NCI-H2171 treated with DMSO at 0.1 percent for 48 hours (cell line): ENCODE data around the gene LYPLA2.
"Not testable (repeated sequence)": the region's sequence is repeated elsewhere in the genome, so short reads cannot be mapped to it uniquely, and the experiment has no call there.

Source experiments
- DNase-seq: peaks from one replicate; lab custom pipeline; 2025; lab: John Stamatoyannopoulos, UW

Gene LYPLA2

DNA sequence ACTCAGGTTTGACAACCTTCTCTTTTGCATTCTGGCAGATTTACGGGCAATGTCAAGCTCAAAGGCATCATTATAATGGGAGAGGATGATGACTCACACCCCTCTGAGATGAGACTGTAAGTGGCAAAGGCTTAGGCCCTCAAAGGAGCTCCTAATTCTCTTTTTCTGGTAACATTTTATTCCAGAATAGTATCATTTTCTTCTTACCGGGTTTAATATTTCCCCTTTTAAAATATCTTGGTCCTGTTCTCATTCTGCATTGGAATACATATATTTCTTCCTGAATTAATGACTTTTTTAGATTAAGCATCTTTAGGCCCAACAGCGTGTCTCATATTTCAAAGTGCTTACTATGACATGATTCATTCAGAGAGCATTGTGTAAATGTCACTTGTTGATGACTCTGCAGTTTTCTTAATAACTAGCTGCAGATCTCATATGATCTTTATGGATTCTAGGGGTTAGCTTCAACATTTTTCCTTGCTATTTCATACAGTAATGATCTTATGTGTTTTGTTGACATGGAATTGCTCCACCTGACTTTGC lies 11.0 kb upstream of the LYPLA2 start:
- DNase-seq: no peak

DNA sequence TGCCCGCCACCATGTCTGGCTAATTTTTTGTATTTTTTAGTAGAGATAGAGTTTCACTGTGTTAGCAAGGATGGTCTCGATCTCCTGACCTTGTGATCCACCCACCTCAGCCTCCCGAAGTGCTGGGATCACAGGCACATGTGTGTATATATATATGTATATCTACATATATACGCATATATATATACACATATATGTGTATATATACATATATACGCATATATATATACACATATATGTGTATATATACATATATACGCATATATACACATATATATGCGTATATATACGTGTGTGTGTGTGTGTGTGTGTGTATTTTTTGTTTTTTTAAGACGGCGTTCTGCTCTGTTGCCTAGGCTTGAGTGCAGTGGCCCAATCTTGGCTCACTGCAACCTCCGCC lies 7.8 kb upstream of the LYPLA2 start:
- not testable (repeated sequence) for DNase-seq

DNA sequence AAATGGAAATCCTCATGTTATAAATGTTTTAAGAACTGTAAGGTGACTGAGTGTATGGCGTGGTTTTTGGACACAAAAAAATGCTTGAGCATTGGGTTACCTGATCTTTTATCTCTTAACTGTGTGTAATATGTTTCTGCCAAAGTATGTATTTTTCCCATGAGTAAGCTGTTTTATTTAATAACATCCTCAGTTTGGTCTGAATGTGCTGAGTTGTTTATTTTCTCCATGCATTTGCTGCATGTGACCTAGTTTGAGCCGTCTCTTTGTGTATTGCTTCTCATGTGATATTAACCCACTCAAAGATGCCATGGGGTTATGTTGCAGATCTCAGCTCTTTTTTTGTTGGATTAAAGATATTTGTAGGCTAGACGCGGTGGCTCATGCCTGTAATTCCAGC lies 6.1 kb upstream of the LYPLA2 start:
- DNase-seq: no peak

DNA sequence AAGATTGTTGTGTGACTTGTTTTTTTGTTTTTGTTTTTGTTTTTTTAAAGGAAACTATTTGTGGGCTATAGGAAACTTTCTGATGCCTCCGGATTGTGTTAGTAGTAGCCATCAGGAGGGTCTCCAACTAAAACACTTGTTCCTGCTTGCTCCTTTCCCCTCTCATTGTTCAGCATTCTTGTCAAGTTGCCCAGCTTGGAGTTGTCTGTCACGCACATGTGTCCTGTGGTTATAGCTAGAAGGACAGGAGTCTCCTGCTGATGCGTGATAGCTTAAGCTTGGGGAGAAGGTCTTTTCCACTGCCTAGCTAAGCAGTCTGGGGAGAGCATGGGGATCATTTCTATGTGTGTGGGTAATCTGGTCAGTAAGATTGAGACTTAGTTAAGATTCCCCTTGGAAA lies 3.2 kb upstream of the LYPLA2 start:
- DNase-seq: no peak

DNA sequence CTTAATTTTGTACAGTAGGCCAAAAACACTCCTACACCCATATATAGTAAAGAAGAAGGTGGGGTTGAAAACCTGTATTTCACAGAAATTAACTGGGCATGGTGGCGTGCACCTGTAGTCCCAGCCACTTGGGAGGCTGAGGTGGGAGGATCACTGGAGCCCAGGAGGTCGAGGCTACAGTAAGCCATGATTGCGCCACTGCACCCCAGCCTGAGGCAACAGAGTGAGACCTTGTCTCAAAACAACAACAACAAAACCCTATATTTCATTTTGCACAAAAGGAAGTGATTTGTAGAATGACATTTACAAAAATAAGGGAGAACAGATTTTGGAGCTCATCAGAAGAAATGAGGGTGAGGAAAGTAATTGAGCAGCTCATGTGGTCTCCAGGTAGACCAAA lies 2.2 kb upstream of the LYPLA2 start:
- DNase-seq: no peak

DNA sequence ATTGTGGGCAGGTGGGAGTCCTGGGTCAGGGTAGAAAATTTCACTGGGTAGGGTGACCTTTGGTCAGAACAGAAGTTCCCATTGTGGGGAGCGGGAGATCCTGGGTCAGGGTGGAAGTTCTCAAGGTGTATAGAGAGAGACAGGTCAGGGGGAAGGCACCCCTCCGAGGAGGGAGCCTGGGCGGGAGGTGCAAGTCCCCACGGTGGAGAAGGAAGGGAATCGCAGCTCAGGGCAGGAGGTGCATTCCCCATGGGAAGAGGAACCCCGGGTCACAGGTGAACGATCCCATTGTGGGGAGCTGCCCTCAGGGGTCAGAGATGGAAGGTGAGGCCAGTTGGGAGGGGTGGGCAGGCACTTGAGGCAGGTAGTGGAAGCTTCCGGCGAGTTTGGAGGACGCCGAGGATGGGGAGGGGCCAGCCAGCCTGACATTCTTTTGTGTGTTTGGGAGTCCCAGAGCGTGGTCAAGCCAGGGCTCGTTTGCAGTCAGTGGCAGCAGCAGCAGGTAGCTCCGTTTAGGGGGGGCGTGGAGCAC lies 637 bp downstream of the LYPLA2 start:
- DNase-seq: peak; percentile 40

DNA sequence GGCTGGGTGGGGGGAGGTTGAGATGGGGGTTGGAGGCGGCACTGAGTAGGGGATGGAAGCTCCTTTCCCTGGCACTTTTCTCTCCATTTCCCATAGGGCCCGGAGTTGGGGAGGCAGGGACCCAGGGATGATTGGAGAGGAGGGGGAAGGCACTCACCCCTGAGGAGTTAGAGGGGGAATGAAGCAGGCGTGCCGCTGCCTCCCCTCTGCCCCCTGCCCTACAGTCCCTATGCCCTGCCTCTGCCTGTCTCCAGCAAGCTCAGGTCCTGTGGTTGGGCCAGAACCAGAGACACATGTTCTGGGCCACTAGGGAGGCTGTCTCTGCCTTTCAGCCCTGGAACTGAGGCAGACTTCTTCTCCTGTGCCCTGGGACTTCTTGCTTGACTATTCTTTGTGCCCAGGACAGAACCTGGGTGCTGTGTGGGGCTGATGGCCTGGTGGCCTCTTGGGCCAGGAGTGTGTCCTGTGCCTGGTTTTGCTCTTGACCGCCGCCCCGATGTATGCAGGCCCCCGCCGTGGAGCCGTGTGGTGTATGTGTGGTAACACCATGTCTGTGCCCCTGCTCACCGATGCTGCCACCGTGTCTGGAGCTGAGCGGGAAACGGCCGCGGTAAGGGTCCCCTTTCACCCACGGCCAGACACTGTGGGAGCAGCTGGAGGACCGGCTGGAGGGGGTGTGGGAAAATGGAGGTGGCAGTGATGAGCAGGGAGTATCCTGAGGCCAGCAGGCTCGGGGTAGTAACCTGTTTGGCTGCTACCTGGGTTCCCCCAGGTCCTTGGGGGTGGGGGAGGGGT lies 1.4 kb downstream of the LYPLA2 start:
- DNase-seq: no peak

DNA sequence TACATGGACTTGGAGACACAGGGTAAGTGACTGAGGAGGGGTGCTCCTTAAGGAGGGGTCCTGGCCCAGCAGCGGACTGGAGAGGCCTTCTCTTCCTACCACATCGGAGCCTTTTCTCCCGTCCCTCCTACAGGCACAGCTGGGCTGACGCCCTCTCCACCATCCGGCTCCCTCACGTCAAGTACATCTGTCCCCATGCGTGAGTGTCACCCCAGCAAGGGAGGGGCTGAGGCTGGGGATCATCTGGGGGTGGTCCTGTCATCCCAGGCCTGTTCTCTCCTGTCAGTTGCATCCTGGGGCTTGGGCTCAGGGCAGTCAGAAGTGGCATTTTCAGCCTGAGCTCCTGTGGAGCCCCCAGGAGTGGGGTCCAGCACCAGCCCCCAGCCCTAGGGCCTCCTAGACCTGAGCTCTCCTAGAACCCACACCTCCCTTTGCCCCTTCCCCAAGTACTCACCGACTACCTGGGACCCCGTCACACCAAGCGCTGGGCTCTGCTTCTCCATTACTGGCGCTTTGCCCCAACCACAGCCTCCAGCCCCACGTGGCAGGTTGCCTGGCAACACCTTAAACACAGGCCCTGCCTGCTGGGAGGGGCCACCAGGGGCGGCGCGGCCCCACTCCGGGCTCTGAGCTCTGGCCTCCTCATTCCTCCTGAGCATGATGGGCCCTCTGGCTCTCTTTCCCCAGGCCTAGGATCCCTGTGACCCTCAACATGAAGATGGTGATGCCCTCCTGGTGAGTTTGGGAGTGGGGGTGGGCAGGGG lies 2.3 kb downstream of the LYPLA2 start:
- DNase-seq: no peak

DNA sequence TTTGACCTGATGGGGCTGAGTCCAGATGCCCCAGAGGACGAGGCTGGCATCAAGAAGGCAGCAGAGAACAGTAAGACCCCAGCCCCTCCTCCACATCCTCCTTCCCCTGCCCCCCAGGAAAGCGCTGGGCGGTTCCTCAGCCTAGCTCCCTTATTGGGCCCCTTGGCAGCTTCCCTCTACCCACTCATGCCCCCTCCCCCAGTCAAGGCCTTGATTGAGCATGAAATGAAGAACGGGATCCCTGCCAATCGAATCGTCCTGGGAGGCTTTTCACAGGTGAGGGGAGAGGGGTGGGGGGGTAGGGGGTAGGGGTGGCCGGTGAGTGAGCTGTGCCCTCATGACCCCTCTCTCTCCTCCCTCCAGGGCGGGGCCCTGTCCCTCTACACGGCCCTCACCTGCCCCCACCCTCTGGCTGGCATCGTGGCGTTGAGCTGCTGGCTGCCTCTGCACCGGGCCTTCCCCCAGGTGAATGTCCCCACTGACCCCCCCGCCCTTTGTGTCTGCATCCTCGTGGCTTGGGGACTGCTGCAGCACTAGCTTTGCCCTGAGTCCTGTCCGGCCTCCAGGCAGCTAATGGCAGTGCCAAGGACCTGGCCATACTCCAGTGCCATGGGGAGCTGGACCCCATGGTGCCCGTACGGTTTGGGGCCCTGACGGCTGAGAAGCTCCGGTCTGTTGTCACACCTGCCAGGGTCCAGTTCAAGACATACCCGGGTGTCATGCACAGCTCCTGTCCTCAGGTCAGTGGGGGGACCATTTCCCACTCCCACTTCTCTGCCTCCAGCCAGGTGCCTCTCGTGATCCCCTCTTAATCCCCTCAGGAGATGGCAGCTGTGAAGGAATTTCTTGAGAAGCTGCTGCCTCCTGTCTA lies 3.2 kb downstream of the LYPLA2 start:
- no peak for DNase-seq

DNA sequence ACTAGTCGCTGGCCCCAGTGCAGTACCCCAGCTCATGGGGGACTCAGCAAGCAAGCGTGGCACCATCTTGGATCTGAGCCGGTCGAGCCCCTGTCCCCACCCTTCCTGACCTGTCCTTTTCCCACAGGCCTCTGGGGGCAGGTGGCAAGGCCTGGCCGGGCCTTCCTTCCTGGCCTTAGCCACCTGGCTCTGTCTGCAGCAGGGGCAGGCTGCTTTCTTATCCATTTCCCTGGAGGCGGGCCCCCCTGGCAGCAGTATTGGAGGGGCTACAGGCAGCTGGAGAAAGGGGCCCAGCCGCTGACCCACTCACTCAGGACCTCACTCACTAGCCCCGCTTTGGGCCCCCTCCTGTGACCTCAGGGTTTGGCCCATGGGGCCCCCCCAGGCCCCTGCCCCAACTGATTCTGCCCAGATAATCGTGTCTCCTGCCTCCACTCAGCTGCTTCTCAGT lies 3.8 kb downstream of the LYPLA2 start:
- not testable (repeated sequence) for DNase-seq

DNA sequence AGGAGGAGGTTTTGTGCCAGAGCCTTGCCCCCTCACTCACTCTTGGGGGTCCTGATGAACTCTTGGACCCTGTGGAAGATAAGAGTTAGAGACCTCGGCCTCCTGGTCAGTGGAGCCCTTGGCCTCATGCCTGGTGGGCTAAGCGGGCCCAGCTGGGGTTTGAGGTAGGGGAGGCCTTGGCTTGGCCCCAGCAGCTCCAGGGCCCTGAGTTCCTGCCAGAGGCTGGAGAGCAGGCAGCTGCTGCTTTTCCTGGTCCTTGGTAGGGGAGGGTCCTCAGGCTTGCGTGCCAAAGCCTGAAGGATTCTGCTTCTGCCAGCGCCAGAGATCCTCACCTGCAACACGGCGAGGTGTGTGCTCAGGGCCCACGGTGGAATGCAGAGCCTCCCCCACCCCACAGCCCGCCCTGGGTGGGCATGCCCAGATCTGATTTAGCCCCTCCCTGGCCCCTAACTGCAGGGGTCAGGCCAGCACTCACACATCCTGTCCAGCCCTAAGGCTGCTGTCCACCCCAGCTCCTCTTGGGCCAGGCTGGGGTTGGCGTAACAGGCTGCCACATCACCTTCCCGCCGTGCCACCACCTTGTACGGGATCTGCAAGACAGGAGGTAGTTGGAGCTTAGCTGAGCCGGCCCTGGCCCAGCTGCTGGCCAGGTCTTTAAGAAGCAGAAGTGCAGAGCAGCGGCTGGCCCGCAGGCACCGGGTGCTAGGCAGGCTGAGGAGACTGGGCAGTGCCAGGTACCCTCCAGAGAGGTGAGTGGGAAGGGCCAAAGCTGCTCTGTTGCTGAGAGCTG lies 4.9 kb downstream of the LYPLA2 start:
- DNase-seq: no peak

DNA sequence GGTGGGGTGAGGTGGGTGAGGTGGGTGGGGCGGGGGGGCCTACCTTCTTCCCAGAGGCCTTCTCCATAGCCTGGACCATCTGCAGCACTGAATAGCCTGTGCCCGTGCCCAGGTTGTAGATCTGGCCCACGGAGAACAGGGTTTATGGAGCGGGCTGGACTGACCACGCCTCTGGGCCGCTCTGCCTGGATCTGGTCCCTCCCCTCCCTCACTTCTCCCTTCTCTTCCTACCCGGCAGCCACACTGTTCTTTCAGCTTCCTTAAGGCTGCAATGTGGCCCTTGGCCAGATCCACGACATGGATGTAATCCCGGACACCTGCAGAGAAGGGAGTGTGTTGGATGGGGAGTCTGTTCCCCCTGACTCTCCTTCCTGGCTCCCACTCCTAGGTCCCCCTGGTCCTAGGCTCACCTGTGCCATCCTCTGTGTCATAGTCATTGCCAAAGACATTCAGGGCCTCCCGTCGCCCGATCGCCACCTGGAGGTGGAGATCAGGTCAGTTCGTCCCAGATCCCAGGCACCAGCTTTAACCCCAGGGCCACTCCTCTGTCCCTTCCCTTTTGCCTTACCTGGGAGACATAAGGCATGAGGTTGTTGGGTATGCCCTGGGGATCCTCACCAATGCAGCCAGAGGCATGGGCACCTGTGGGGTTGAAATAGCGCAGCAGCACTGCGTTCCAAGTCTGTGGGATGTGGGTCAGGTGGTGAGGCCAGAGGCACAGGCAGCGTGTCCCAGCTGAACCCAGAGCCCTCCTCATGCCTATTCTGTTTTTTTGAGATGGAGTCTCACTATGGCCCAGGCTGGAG lies 5.7 kb downstream of the LYPLA2 start:
- DNase-seq: no peak

DNA sequence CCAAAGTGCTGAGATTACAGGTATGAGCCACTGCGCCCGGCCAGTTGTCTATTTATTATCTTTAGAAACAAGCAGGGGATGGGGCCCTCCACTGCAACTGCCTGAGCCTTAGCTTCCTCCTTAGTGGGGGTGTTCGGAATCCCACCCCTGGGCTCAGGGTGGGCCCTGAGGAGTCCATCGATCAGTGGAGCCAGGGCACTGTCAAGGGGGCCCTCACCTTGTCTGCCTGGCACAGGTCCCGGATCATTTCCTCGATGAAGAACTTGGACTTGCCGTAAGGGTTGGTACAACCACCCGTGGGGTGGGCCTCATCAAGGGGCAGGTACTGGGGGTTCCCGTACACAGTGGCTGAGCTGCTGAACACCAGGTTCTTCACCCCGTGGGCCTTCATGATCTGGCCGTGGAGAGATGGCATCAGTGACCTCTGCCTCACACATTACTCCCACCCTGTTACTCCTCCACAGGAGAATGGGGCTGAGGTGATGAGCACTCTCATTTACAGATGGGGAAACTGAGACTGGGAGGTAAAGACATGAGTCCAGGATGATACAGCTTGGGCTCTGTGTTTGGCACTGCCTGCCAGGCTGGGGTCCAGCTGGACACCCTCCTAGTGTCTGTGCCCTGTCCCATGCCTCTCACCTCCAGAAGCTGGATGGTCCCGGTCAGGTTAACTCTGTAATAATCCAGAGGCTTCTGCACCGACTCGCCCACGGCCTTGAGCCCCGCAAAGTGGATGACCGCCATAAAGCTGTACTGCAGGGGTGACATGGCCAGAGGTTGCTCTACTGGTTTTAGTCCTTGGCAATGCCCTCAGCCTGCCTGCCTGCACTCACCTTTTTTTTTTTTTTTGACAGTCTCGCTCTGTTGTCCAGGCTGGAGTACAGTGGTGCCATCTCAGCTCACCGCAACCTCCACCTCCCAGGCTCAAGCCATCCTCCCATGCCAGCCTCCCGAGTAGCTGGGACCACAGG lies 6.8 kb downstream of the LYPLA2 start:
- DNase-seq: no peak

DNA sequence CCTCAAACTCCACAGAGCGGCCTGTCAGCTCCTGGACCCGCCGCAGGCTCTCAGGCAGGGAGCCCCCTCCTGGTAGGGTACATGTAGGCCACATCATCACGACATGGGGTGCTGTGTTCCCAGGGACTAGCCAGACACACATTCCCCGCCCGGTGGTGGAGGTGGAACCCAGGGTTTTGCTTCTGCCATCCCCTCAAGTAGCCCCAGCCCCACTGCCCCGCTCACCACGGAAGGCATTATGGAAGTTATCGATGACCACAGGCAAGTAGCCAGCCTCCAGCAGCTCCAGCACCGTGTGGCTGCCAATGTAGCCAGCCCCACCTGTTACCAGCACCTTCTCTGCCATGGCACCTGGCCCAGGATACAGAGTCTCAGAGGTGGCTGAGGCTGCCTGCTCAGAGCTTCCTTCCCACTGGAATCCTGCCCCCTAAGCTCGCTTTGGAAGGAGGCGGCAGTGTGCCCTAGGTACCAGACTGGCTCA lies 7.8 kb downstream of the LYPLA2 start:
- no peak for DNase-seq

DNA sequence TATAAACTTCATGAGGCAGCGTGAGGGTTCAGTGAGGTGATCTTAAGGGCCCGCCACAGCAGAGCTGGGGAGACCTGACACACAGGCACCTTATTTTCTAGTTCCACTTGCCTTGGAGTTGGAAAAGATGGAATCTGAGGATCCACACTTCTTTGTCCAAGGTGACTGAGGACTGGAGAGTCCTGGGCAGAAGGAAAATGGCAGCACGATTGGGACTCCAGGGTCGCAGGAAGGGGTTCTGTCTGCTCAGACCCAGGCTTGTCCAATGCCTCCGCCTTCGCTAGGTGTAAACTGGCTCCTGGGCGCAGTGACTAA lies 8.3 kb downstream of the LYPLA2 start:
- no peak for DNase-seq

DNA sequence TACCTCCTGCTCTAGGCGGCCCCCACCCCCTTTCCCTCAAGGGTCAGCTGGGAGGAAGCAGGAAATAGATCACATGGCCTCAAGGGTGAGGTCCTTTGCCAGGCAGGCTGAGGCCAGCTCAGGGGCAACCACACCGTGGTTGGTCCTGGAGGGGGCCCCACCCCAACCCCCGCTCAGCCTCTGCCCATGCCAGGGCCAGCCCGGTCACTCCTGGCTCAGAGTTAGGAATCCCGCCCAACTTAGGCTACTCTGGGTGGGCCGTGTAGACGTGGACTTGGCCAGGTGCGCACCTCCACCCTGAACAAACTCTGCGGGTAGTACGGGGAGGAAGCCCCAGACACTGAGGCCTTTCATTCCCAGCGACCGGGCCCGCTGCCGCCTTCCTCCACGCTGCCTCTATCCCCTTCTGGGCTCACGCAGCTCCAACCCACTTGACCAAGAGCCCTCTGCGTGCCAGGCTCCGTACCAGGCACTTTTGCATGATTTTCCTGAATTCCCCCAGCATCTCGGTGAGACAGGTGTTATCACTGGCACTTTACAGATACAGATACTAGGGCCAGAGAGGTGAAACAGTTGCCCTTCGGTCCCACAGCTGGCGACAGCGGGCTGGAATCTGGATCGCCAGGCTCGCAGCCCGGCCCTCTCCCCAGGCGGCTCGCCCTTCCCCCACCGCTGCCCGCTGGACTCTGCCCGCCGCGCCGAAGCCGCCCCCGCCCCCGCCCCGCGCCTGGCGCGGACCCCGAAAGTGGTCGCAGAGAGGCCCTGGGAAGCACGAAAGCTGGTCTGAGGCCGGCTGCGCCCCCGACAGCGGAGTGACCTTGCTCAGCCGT lies 8.8 kb downstream of the LYPLA2 start:
- DNase-seq: no peak

DNA sequence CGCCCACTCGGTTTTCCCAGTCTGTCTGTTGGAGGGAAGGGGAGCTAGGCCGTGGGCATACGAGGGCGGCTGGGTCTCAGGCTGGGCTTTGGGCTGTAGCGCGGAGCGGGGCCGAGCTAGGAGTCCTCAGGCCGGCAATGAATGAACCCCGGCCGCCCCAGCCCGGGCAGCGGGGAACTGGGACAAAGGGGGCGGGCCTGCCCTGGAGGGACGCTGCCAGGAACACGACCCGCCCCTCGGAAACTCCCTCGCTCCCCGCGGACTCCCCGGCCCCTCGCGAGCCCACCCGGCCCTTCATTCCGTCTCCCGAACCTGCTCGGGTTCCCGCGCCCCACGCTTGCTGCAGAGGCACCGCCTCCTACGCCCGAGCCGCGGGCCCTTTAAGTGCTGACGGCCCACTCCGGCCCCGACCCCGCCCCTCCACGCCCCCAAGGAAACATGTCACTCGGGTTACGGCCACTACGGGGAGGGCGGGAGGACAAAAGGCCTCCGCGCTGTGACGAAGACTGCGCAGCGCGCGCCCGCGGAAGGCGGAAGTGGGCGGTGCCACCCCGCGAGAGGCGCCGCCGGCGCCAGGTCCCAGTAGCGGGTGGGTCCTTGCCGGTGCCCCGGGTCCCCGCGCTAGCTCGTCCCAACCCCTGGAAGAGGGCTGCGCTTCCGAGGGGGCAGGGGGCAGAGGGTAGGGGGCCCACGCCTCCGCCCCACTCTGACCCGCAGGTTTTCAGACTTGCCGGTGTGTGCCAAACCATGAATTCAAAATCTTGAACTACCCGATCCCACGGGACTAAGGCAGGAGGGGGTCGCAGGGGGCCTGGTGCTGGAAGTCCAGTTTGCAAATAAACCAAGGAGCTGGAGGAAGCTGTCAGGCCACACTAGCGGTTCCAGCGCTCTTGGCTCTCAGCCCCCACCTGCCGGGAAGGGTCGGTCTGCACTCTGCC lies 9.7 kb downstream of the LYPLA2 start, which contains the start of gene GALE:
Gene GALE (minus strand): TSS at position 355 of the 938 bp plus-strand sequence. CDS start 1,747 bp downstream, outside the sequence.
- peak; percentile 93 for DNase-seq
